Progenitor cell of endocrine pancreas (in vitro differentiated cells): ENCODE data around the gene AP2A1. TPM values are rescaled to one million over a fixed set of nuclear protein-coding genes. Genes with fewer than 3 reads are reported as not detected.

ENCODE experiments used
- DNase-seq: peaks from one replicate; pipeline ENCODE4 v3.0.0; 2021; ENCODE audit warnings: low spot score; ENCODE audit not compliant: unreplicated experiment
- H3K27ac Mint-ChIP-seq: 2 replicates; pipeline ENCODE4 v1.8.0; 2021; ENCODE audit warnings: mild to moderate bottlenecking, moderate library complexity, mixed read lengths
- H3K27me3 Mint-ChIP-seq: 2 replicates; pipeline ENCODE4 v1.8.0; 2021; ENCODE audit warnings: mixed read lengths
- H3K36me3 Mint-ChIP-seq: 2 replicates; pipeline ENCODE4 v1.8.0; 2022; ENCODE audit warnings: mixed read lengths; ENCODE audit not compliant: insufficient read depth
- H3K4me1 Mint-ChIP-seq: 2 replicates; pipeline ENCODE4 v1.8.0; 2021; ENCODE audit warnings: low read depth, mixed read lengths
- H3K4me3 Mint-ChIP-seq: 2 replicates; pipeline ENCODE4 v1.8.0; 2021; ENCODE audit warnings: low read depth, mild to moderate bottlenecking, moderate library complexity, mixed read lengths
- H3K9me3 Mint-ChIP-seq: 2 replicates; pipeline ENCODE4 v1.8.0; 2021; ENCODE audit warnings: low read depth, mixed read lengths
- CTCF ChIP-seq: fragments of 200-600 bp; sonication (generic); IDR thresholded peaks from one replicate; pipeline ENCODE4 v1.5.0; 2021; ENCODE audit warnings: antibody characterized with exemption, mild to moderate bottlenecking; ENCODE audit not compliant: unreplicated experiment
- total RNA-seq: library from RNA; stranded (reverse); gene quantifications from 2 replicates; pipeline ENCODE4 v1.2.1, GENCODE V29; 2021

The AP2A1 gene
- total RNA-seq, 1 donor from 2014 or later = 76.3 TPM

- H3K27ac Mint-ChIP-seq = no peak overlapping the region
Observed at GRCh38 chr19:49799798-49800376, 33.1 kb downstream of the AP2A1 start.

GRCh38 chr19:49800771-49801170 lies 34.0 kb downstream of the AP2A1 start:
- Mint-ChIP-seq H3K36me3 (peaks cover 6% of the 10 kb centered on the region), H3K4me3 (no peak overlapping the region), H3K4me1 (no peaks in the 10 kb centered on the region), H3K9me3 (no peaks in the 10 kb centered on the region), H3K27me3 (no peaks in the 10 kb centered on the region), H3K27ac (no peak overlapping the region)
- DNase-seq = no peak
- no peak for TF ChIP-seq CTCF

More at GRCh38 chr19:49799798-49800376, 33.1 kb downstream of the AP2A1 start:
- TF ChIP-seq CTCF = no peak
- Mint-ChIP-seq H3K36me3 (peaks cover 6% of the 10 kb centered on the region), H3K4me1 (no peaks in the 10 kb centered on the region), H3K9me3 (no peaks in the 10 kb centered on the region), H3K27me3 (no peaks in the 10 kb centered on the region), H3K4me3 (no peak overlapping the region)
- no peak for DNase-seq

DNA sequence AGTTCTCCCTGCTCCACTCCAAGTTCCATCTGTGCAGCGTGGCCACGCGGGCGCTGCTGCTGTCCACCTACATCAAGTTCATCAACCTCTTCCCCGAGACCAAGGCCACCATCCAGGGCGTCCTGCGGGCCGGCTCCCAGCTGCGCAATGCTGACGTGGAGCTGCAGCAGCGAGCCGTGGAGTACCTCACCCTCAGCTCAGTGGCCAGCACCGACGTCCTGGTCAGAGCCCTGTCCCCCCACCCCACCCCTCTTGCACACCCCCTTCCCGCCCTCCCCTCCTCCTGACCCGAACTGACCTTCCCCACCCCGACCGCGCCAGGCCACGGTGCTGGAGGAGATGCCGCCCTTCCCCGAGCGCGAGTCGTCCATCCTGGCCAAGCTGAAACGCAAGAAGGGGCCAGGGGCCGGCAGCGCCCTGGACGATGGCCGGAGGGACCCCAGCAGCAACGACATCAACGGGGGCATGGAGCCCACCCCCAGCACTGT lies 34.6 kb downstream of the AP2A1 start:
- no peaks in the 10 kb centered on the region for H3K4me1 Mint-ChIP-seq
- no peak overlapping the region for H3K4me3 Mint-ChIP-seq
- H3K27ac Mint-ChIP-seq = no peak overlapping the region
- DNase-seq = no peak
- no peaks in the 10 kb centered on the region for H3K9me3 Mint-ChIP-seq
- H3K36me3 Mint-ChIP-seq = peaks cover 11% of the 10 kb centered on the region
- no peak for TF ChIP-seq CTCF
- no peaks in the 10 kb centered on the region for H3K27me3 Mint-ChIP-seq

GRCh38 chr19:49801966-49802661 lies 35.3 kb downstream of the AP2A1 start:
- no peak for DNase-seq
- no peak for TF ChIP-seq CTCF
- Mint-ChIP-seq H3K4me3 (peak overlapping the region; percentile 37), H3K36me3 (peaks cover 12% of the 10 kb centered on the region), H3K9me3 (no peaks in the 10 kb centered on the region), H3K27ac (no peak overlapping the region), H3K27me3 (no peaks in the 10 kb centered on the region), H3K4me1 (no peaks in the 10 kb centered on the region)

- no peak for DNase-seq
- Mint-ChIP-seq H3K9me3 (no peaks in the 10 kb centered on the region), H3K27ac (no peak overlapping the region), H3K4me3 (no peak overlapping the region), H3K4me1 (no peaks in the 10 kb centered on the region), H3K27me3 (no peaks in the 10 kb centered on the region), H3K36me3 (peaks cover 12% of the 10 kb centered on the region)
- TF ChIP-seq CTCF = no peak
Observed at GRCh38 chr19:49802836-49803528, 36.2 kb downstream of the AP2A1 start.
